B cell (primary cell): ENCODE measurements around the gene GSDME. TPM values are rescaled to one million over a fixed set of nuclear protein-coding genes. Genes with fewer than 3 reads are reported as not detected.

Experiments
- ATAC-seq: fragments of 200-7000 bp; cut with Tn5 transposase; one replicate; pipeline ENCODE4 v1.10.0; 2021; ENCODE audit warnings: low read depth, mild to moderate bottlenecking, moderate number of reproducible peaks, moderate library complexity
- CTCF ChIA-PET: fragments of 350-600 bp; sonication (Branson Sonifier 250); formaldehyde crosslinking; loops from one replicate; lab custom pipeline; 2021; ENCODE audit warnings: antibody characterized with exemption, inconsistent platforms; lab: Charles Lee
- POLR2A ChIA-PET: fragments of 350-600 bp; sonication (Branson Sonifier 250); formaldehyde crosslinking; loops from one replicate; lab custom pipeline; 2021; ENCODE audit warnings: antibody characterized with exemption; lab: Charles Lee
- DNase-seq: peaks from one replicate; pipeline ENCODE4 v3.0.0; 2013
- H2AFZ ChIP-seq: 2 replicates; pipeline ENCODE4 v1.6.1; 2012; ENCODE audit warnings: mild to moderate bottlenecking, low read depth, low read length; ENCODE audit not compliant: insufficient read depth, poor library complexity, severe bottlenecking
- H3K27ac ChIP-seq, 2 donors: 1 replicate in 1 of 2; 2 replicates in 1 of 2; pipeline ENCODE4 v1.5.1; 2012 to 2013; ENCODE audit warnings: low read length in 2 of 2, mild to moderate bottlenecking in 2 of 2, moderate library complexity in 1 of 2
- H3K27me3 ChIP-seq, 4 experiments: fragments of 200-600 bp in 1 of 4; sonication (generic) in 1 of 4; replicated peaks in 1 of 4; 1 replicate in 2 of 4; 2 replicates in 2 of 4; pipeline versions ENCODE4 v1.6.1 to v1.7.0; 2013 to 2016; ENCODE audit warnings: low read length in 3 of 4, mild to moderate bottlenecking in 2 of 4, mixed read lengths in 1 of 4, moderate library complexity in 1 of 4; ENCODE audit not compliant: insufficient read depth in 4 of 4, control insufficient read depth in 3 of 4; ENCODE audit errors: control extremely low read depth in 1 of 4
- H3K36me3 ChIP-seq, 2 experiments: replicated peaks in 1 of 2; 1 replicate in 1 of 2; 2 replicates in 1 of 2; pipeline versions ENCODE4 v1.6.1 to v1.7.1; 2013; ENCODE audit warnings: low read length in 1 of 2; ENCODE audit not compliant: insufficient read depth in 2 of 2, control insufficient read depth in 1 of 2; ENCODE audit errors: control extremely low read depth in 1 of 2, extremely low read depth in 1 of 2
- H3K4me1 ChIP-seq, 2 donors: fragments of 200-600 bp in 1 of 2; sonication (generic) in 1 of 2; 1 replicate in 1 of 2; 2 replicates in 1 of 2; pipeline versions ENCODE4 v1.5.1 to v1.6.1; 2013 to 2017; ENCODE audit warnings: low read length in 2 of 2; ENCODE audit not compliant: control insufficient read depth in 2 of 2, insufficient read depth in 2 of 2
- H3K4me2 ChIP-seq: replicated peaks from 2 replicates; pipeline ENCODE3; 2012; ENCODE audit warnings: mild to moderate bottlenecking, low read depth, low read length; ENCODE audit not compliant: poor library complexity, severe bottlenecking
- H3K4me3 ChIP-seq, 5 experiments: fragments of 200-600 bp in 1 of 5; sonication (generic) in 1 of 5; 1 replicate in 3 of 5; 2 replicates in 2 of 5; pipeline versions ENCODE4 v1.5.1 to v1.7.0; 2011 to 2016; ENCODE audit warnings: low read length in 4 of 5, mild to moderate bottlenecking in 4 of 5, low read depth in 2 of 5, control low read depth in 1 of 5, moderate library complexity in 1 of 5; ENCODE audit not compliant: insufficient read depth in 1 of 5; ENCODE audit errors: control extremely low read depth in 1 of 5, extremely low read depth in 1 of 5
- H3K79me2 ChIP-seq: fragments of 200-600 bp; sonication (generic); one replicate; pipeline ENCODE4 v1.6.0; 2016; ENCODE audit warnings: low read length; ENCODE audit not compliant: control insufficient read depth, insufficient read depth
- H3K9ac ChIP-seq: fragments of 200-600 bp; sonication (generic); 2 replicates; pipeline ENCODE4 v1.6.1; 2017; ENCODE audit warnings: mild to moderate bottlenecking, low read length, moderate library complexity
- H3K9me3 ChIP-seq, 3 donors: one replicate each; pipeline versions ENCODE4 v1.6.1 to v1.7.1; 2013; ENCODE audit warnings: low read length in 2 of 3; ENCODE audit not compliant: control insufficient read depth in 2 of 3, insufficient read depth in 1 of 3; ENCODE audit errors: control extremely low read depth in 1 of 3
- H4K20me1 ChIP-seq: 2 replicates; pipeline ENCODE4 v1.6.0; 2012; ENCODE audit warnings: mild to moderate bottlenecking, low read length; ENCODE audit not compliant: insufficient read depth, control insufficient read depth, poor library complexity, severe bottlenecking
- H3K27ac Mint-ChIP-seq: one replicate; pipeline ENCODE4 v1.8.0; 2021; ENCODE audit warnings: mixed read lengths
- H3K27me3 Mint-ChIP-seq: one replicate; pipeline ENCODE4 v1.8.0; 2021; ENCODE audit warnings: mixed read lengths
- H3K4me1 Mint-ChIP-seq: one replicate; pipeline ENCODE4 v1.8.0; 2021; ENCODE audit warnings: mixed read lengths
- H3K4me3 Mint-ChIP-seq: one replicate; pipeline ENCODE4 v1.8.0; 2021; ENCODE audit warnings: mixed read lengths
- H3K9me3 Mint-ChIP-seq: one replicate; pipeline ENCODE4 v1.8.0; 2022; ENCODE audit warnings: mixed read lengths; ENCODE audit not compliant: insufficient read depth
- EZH2 ChIP-seq: IDR thresholded peaks from 2 replicates; pipeline ENCODE4 v1.6.1; 2012; ENCODE audit warnings: borderline replicate concordance, low read depth, mild to moderate bottlenecking, moderate library complexity, low read length; ENCODE audit not compliant: insufficient read depth, poor library complexity, severe bottlenecking
- WGBS: methylation state at CpG from one replicate; pipeline ENCODE4 v1.1.5; 2013; ENCODE audit warnings: missing lambda C conversion rate; ENCODE audit not compliant: insufficient coverage; 5-methylcytosine and 5-hydroxymethylcytosine counted together
- intact Hi-C: fragments of 100-400 bp; cut with micrococcal nuclease; formaldehyde crosslinking; loops from one replicate; pipeline ENCODE4 v1.10.0; 2022
- polyA plus RNA-seq: library from polyadenylated mRNA; depleted of rRNA; stranded (reverse); fragments of >200 nt; gene quantifications from 2 replicates; pipeline ENCODE4 v1.2.3, GENCODE V29; 2012
- total RNA-seq, 2 donors: library from RNA; stranded (reverse); fragments of 120-200 nt in 1 of 2; gene quantifications; 1 replicate in 1 of 2; 2 replicates in 1 of 2; pipeline versions ENCODE4 v1.2.3 to v1.2.4, GENCODE V29; 2013 to 2022
- TF ChIP-seq, protein P1 (sequence below): fragments of 200-600 bp; IDR thresholded peaks from one replicate; pipeline ENCODE4 v1.8.0; 2022; ENCODE audit warnings: antibody characterized with exemption, mild to moderate bottlenecking

Gene GSDME
- total and polyA plus RNA-seq, 2 donors (not counting 1 experiment from before 2014, with no cell fraction given) = 7.0 to 11.9 TPM

DNA sequence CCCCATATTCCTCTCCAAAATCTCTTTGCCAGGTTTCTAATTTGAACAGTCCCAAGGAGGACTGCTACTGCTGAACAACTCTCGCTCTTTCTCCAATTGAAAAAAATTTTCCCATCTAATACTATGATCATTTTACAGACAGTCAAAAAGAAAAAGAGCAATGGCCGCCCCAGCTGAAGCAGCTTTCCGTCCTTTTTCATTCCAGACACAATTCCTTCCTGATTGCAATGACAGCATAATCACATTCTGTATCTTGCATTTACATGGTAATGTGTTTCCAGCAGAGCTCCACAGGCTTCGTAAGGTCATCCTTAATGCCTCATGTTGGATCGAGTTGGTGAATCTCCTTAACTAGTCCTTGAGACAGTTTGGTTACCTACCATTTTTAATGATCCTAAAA is 45.0 kb upstream of the GSDME start:
- no peaks in the 10 kb centered on the region for H3K9me3 ChIP-seq
- 100% methylated on average over 4 of the region's 5 CpGs for WGBS
- H4K20me1 ChIP-seq = no peaks in the 10 kb centered on the region
- intact Hi-C loops = no loop called here
- Mint-ChIP-seq H3K4me3 (no peak overlapping the region), H3K27ac (no peak overlapping the region), H3K4me1 (no peaks in the 10 kb centered on the region), H3K9me3 (no peaks in the 10 kb centered on the region), H3K27me3 (no peaks in the 10 kb centered on the region)
- no peak overlapping the region for H2AFZ ChIP-seq
- no peaks in the 10 kb centered on the region for H3K27me3 ChIP-seq
- H3K36me3 ChIP-seq = peaks cover 2 to 56% of the 10 kb centered on the region in 2 experiments
- no peak overlapping the region for H3K4me3 ChIP-seq
- no peak overlapping the region for H3K27ac ChIP-seq
- CTCF ChIA-PET = interaction anchor here (1.6 to 3.8 kb wide), 2 partner anchors 10 to 268 kb away, joined by 3 to 17 read pairs; no protein-coding TSS in a partner anchor
- no peak overlapping the region for H3K9ac ChIP-seq
- TF ChIP-seq, protein P1, sequence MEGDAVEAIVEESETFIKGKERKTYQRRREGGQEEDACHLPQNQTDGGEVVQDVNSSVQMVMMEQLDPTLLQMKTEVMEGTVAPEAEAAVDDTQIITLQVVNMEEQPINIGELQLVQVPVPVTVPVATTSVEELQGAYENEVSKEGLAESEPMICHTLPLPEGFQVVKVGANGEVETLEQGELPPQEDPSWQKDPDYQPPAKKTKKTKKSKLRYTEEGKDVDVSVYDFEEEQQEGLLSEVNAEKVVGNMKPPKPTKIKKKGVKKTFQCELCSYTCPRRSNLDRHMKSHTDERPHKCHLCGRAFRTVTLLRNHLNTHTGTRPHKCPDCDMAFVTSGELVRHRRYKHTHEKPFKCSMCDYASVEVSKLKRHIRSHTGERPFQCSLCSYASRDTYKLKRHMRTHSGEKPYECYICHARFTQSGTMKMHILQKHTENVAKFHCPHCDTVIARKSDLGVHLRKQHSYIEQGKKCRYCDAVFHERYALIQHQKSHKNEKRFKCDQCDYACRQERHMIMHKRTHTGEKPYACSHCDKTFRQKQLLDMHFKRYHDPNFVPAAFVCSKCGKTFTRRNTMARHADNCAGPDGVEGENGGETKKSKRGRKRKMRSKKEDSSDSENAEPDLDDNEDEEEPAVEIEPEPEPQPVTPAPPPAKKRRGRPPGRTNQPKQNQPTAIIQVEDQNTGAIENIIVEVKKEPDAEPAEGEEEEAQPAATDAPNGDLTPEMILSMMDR = no peak
- no peak for TF ChIP-seq EZH2
- ATAC-seq = no peak
- no peaks in the 10 kb centered on the region for H3K79me2 ChIP-seq
- POLR2A ChIA-PET = no interaction called here
- no peak for DNase-seq
- no peak overlapping the region for H3K4me2 ChIP-seq
- no peaks in the 10 kb centered on the region for H3K4me1 ChIP-seq

DNA sequence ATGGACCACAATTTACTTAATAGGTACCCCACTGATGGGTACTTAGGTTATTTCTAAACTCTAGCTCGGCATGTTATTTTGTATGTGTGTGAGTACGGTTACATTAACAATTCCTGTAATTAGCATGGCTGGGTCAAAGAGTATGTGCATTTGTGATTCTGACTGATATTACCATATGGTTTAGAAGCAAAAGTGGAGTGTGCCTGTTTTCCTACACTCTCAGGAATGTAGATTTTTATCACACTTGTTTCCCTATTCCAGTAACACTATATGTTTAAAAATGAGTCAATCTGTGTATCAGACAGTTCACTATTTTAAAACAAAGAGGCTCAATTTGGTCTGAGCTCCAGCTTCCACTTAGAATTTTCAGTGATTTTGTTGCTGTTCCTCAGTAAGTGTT is 44.6 kb upstream of the GSDME start:
- no peak overlapping the region for H3K27ac Mint-ChIP-seq
- ChIA-PET POLR2A (no interaction called here), CTCF (interaction anchor here (1.4 to 3.8 kb wide), 2 partner anchors 11 to 268 kb away, joined by 5 to 17 read pairs; no protein-coding TSS in a partner anchor)
- no peaks in the 10 kb centered on the region for H3K4me1 Mint-ChIP-seq
- Histone ChIP-seq H3K27ac (no peak overlapping the region), H3K9ac (no peak overlapping the region), H2AFZ (no peak overlapping the region), H3K4me3 (no peak overlapping the region), H3K4me1 (no peaks in the 10 kb centered on the region), H3K4me2 (no peak overlapping the region), H3K79me2 (no peaks in the 10 kb centered on the region), H3K27me3 (no peaks in the 10 kb centered on the region), H3K9me3 (no peaks in the 10 kb centered on the region), H3K36me3 (peaks cover 2 to 60% of the 10 kb centered on the region in 2 experiments), H4K20me1 (no peaks in the 10 kb centered on the region)
- no peaks in the 10 kb centered on the region for H3K9me3 Mint-ChIP-seq
- DNase-seq (no peak), ATAC-seq (no peak)
- intact Hi-C loops = no loop called here
- no peaks in the 10 kb centered on the region for H3K27me3 Mint-ChIP-seq
- 100% methylated on average over 2 of the region's 2 CpGs for WGBS
- no peak overlapping the region for H3K4me3 Mint-ChIP-seq
- TF ChIP-seq, protein P1 = no peak
